Embryonic facial prominence (tissue), 1 donor: ENCODE data around the gene GIPC2.
"Not testable (repeated sequence)": the region's sequence is repeated elsewhere in the genome, so short reads cannot be mapped to it uniquely, and the experiment has no call there.

Experiments used
- DNase-seq: peaks from one replicate; pipeline ENCODE4 v3.0.0-alpha.2; 2016; ENCODE audit errors: extremely low spot score

The GIPC2 gene

GRCh38 chr1:78068681-78069283 lies 23.0 kb downstream of the GIPC2 start:
- no peak for DNase-seq

DNA sequence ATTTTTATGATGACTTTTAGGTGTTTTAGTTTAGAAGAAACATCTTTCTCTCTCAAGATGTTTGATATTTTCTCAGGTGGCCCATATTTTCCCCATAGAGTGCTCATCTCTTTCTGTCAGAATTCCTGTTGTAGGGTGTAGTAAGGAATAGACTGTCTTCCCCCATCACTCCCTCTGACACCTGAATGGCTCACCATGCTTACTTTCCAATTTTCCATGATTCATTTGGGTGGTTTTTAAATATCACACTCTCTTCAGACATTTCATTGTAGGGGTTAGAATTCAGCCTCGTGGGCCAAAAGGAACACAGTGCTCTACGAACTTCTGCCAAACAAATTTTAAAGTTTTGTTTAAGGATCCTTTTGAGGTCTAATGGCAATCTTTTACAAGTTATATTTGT lies 24.0 kb downstream of the GIPC2 start:
- DNase-seq = no peak

DNA sequence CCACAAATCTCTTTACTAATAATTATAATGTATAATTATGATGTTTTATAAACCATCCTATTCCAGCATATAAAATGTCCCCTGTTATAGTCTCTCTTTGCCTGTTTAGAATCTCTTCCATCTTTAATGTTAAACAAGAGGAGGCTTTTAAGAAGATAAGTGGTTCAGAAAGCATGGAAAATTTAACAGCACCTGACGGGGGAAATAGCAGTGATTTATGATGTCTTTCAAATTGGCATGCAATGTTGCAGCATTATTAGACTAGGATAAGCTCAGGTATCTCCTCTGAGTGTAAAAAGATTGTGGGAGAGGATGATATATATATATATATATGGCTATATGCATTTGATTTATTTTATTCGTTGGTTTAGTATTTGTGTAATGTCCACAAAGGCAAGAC lies 24.4 kb downstream of the GIPC2 start:
- no peak for DNase-seq

- no peak for DNase-seq
Observed at GRCh38 chr1:78070758-78071157, 25.0 kb downstream of the GIPC2 start.

DNA sequence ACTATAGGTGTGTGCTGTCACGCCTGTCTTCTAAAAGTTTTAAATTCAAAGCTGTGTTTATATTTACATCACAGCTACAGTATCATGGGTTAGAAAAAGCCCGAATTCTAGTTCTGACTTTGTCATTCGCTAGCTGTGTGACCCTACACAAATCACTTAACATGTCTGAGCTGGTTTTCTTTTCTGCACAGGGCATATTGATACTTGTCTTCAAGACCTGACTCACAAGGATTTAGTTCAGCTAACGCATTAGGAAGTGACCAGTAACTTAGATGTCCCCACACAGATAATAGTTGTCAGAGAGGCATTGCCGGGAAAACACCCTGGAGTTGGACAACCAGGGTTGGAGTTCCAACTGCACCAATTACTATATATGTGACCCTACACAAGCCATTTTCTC lies 25.9 kb downstream of the GIPC2 start:
- DNase-seq = no peak

- no peak for DNase-seq
Observed at GRCh38 chr1:78072216-78072615, 26.4 kb downstream of the GIPC2 start.

GRCh38 chr1:78073441-78073840 lies 27.7 kb downstream of the GIPC2 start:
- no peak for DNase-seq

- DNase-seq = no peak
Observed at GRCh38 chr1:78075621-78076020, 29.9 kb downstream of the GIPC2 start.

DNA sequence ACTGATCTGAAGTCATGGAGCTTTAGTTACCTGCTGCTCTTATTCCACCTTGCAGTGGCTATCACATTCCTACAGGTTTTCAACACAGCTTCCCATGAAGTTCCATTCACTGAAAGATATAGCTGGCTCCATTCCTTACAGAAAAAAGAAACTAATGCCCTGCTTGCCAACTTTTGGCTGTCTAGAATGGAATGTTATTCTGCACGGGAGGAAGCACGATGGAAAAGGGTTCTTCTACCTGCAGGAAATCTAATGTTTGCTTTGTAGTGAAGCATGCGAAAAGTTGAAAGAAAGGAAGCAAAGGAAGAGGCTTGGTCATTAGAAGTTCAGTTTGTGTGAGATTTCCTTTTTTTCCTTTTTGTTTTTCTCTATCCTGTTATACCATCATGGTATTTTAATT lies 32.6 kb downstream of the GIPC2 start:
- DNase-seq = no peak

DNA sequence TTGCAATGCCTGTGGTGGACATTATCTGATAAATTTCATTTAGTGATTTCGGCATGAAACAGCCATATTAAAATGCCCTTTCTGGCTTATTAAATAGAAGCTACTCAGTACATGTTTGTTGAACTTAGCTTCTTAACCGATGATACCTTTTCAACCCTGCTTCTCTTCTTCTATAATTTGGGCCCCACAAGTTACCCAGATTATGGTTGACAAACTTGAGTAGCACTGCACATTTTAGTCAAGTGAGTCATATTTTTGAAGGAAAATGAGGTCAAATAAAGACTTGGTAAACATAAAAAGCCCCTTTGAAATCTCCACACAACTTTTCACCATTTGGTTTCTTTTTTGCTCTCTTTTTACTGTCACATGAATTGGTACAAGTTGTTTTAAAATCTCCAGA lies 33.8 kb downstream of the GIPC2 start:
- no peak for DNase-seq

DNA sequence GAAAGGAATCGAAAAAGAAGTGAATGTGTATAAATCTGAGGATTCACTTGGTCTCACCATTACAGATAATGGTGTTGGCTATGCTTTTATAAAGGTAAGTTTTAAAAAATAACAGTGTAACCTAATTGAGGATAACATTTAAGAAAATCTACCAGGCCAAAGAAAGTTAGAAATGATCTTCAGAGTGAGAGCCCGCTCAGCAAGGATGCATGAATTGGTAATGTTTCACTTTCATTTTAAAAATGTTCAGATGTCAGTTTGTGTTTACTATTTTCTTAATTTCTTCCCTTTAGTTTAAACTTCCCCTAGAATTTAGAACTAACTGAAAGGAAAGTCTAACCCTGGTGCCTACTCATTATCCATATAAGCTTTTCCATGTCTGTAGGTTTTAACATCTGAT lies 35.0 kb downstream of the GIPC2 start:
- no peak for DNase-seq

GRCh38 chr1:78081980-78082860 lies 36.5 kb downstream of the GIPC2 start:
- DNase-seq = no peak

GRCh38 chr1:78084639-78085038 lies 38.9 kb downstream of the GIPC2 start:
- not testable (repeated sequence) for DNase-seq

- DNase-seq = no peak
Observed at GRCh38 chr1:78086697-78087096, 40.9 kb downstream of the GIPC2 start.

- DNase-seq = no peak
Observed at GRCh38 chr1:78088015-78088414, 42.2 kb downstream of the GIPC2 start.

GRCh38 chr1:78088486-78088885 lies 42.7 kb downstream of the GIPC2 start:
- no peak for DNase-seq

DNA sequence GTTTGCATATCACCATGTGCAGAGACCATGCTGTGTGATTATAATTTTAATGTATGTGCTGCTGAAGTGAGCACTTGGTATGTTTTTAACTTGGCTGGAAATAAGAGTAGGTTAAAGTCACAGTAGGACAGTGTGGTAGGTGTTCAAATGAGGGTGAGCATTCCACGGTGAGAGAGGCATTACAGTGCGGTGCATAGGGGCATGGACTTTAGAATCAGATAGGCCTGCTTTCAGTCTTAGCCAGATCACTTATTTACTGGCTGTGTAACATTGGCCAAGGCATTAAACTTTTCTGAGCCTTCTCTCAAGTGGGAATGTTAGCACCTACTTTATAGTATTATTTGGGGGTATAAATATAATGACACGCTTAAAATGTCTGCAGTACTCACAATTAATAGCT lies 43.2 kb downstream of the GIPC2 start:
- DNase-seq = no peak

- DNase-seq = no peak
Observed at GRCh38 chr1:78090472-78091133, 44.8 kb downstream of the GIPC2 start.

DNA sequence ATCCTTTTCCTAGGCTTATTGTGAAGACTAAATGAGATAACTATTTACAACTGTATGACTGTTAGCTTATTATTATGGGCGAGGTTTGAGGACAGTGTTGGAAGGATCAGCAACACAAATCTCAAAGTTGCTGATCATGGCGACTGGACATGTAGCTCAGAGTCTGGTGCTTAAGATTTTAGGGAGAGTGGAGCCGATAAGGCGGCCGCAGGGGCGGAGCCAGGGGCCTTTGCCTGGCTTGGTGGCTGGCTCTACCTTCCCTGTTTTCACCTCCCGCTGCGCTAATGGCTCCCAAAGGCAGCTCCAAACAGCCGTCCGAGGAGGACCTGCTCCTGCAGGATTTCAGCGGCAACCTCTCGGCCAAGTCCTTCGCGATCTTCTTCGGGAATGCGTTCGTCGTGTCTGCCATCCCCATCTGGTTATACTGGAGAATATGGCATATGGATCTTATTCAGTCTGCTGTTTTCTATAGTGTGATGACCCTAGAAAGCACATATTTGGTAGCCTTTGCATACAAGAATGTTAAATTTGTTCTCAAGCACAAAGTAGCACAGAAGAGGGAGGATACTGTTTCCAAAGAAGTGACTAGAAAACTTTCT lies 45.5 kb downstream of the GIPC2 start:
- no peak for DNase-seq

DNA sequence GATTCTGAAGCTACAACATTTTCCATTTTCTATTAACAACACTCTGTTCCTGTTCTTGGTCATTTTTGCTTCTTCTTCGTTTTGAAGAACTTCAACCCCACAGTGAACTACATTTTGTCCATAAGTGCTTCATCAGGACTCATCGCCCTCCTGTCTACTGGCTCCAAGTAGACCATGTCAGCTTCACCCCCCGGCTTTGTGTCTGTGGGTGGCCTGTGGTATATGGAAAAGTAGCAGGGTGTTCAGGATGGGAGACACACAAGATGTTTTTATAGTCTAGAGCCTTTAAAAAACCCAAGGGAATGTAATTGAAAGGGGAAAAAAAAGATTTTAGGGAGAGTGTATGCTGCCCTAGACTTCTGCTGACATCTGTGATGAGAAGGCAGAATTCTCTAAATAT lies 46.1 kb downstream of the GIPC2 start:
- no peak for DNase-seq

DNA sequence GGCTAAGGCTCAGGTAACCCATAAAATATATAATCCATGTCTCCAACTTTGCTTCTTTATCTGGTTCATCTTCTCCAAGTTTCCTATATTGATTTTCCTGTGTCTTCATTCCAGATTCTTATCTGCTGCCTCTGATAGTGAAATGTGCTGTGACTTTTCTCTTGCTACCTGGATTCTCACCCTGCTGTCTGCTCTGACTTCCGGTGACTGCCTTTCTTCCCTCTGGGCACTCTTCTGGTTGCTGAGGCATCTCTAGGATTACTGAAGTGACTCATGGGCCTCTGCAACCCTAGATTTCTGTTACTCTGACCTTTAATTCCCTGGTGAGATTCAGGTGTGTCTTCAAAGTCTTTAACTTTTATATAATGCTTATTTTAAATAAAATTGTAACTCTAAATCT lies 46.9 kb downstream of the GIPC2 start:
- no peak for DNase-seq

DNA sequence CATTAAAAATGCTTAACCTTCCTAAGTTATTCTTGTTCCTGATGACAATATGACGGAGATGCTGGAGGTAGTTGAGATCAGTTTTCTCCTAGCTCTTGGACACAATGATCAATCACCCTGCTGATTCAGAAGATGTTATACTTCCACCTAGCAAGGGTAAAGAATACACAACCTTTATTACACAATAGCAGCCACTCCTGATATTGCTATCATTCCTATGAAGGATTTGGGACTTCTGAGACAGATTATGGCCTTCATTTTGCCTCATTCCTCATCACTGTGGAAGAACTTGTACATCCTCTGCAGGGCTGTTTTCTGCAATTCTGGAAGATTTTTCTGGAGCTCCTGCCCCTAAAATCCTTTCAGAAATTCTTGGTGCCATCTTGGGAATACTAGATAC lies 47.8 kb downstream of the GIPC2 start:
- no peak for DNase-seq

GRCh38 chr1:78094639-78095038 lies 48.9 kb downstream of the GIPC2 start:
- DNase-seq = no peak
